ENCODE results near the gene GRIN2A.

The GRIN2A gene

DNA sequence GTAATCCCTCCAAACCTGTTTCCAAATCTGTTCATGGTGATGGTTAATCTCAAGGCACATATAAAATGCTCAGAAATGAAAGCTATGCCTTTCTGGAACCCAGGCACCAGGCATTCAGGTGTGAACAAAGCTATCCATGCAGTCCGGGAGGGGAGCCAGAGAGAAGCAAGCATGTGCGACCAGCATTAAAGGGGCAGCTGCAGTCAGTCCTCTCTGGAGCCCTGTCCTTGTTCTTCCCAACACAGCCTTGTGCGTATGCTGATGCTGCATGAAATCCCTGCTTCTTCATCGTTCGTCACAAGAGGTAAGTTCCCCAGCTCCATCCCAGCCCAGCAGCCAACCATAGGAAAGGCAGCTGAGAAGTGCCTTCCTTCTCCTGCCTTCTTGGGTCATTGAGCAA lies 148.7 kb downstream of the GRIN2A start:
- DNase-seq (ENCODE audit: low read depth in 2 of 2), result no peak

DNA sequence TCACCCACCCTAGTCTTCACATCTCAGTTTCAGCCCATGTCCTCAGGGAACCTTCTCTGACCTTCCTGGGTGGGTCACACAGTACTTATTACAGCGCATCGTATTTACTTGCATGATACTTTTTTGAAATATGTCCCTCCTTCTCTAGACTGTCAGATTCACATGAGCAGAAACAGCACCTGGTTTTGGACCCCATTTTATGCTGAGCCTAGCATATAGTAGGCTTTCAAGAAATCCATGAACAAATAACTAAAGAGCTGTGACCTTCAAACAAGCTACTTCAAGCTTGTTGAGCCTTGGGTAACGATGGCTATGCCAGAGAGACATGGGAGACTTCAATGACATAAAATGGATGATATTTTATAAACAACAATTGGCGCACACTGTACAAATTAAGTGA lies 150.3 kb downstream of the GRIN2A start:
- DNase-seq (ENCODE audit: low read depth in 2 of 2), result no peak

DNA sequence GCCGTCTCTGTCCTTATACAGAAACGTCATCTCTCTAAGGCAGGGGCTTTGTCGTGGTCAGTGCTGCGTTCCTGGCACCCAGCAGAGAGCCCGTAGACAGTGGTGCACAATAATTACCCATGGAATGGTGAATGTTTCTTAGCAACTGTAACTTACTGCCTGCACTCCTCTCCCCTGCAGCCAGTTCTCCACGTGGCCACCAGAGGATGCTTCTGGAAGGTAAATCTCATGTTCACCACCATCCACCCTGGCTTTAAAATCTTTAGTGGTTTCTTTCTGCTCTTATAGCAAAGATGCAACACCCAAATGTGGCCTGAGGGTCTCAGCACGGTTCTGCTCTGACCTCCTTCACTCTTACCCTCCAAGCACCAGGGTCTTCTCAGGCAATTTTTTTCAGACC lies 150.8 kb downstream of the GRIN2A start:
- DNase-seq (ENCODE audit: low read depth in 2 of 2), result no peak

DNA sequence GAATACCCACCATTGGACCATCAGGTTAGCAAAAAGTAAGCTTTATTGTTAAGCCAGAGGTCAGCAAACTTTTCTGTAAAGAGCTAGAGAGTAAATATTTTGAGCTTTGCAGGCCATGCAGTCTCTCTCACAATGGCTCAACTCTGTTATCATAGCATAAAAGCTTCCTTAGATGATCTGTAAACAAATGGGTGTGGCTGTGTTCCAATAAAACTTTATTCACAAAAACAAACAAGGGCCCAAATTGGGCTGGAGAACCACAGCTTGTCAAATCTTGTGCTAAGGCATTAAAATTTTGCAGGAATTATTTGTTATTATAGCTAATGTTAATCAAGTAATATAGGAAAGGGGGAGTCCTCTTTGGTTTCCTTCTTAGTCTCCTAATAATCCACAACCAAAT lies 153.6 kb downstream of the GRIN2A start:
- no peak for DNase-seq (ENCODE audit: low read depth in 2 of 2)

DNA sequence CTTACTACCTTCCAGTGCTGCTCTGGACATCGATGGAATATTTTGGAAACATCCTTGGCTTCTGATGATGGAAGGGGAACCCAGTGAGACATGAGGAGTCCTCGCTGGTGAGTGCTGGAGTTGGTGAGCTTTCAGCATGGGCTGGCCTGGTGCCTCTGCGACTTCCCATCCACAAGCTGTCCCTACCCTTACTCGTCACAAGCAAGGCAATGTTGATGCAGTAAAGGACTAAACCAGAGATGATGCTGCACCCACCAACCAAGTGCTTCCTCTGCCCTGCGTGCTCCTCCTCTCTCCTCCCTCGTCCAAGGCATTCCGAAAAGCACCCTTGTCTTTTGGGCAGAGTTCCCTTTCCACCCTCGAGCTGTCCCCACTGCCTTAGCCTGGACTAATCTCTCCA lies 154.7 kb downstream of the GRIN2A start:
- DNase-seq (ENCODE audit: low read depth in 2 of 2), result no peak

DNA sequence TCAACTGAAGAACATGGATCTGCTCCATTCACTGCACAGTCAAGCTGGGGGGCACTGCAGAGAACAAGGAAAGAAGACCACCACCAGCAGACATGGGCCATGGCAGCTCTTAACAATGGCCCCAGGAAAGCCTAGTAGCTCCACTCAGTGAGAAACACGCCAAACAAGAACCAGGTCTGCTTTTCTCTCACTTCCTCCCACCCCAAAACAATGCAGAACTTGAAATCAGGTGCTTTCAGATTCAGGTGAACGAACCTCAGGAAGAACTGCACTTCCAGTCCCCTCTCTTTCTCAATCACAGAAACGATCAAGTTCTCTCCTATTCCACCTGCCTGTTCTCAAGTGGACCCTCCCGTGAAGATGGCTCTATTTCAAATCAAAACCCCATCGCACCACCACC lies 155.6 kb downstream of the GRIN2A start:
- no peak for DNase-seq (ENCODE audit: low read depth in 2 of 2)

DNA sequence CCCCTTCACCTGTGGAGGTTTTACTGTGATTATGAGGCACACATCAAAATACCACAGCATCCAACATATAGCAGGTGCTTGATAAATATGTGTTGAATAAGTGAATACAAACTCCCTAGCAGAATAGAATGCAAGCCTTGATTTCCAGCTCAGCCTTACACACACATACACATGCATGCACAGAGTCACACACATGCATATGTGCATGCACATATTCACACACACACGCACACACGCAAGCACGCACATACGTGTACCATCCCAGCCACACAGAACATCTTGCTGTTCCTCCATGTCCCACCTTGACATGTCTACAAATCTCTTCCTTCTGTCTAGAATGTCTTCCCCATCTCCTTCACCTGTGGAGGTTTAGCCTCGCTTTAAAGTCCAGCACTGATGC lies 160.1 kb downstream of the GRIN2A start:
- DNase-seq (ENCODE audit: low read depth in 2 of 2), result no peak

DNA sequence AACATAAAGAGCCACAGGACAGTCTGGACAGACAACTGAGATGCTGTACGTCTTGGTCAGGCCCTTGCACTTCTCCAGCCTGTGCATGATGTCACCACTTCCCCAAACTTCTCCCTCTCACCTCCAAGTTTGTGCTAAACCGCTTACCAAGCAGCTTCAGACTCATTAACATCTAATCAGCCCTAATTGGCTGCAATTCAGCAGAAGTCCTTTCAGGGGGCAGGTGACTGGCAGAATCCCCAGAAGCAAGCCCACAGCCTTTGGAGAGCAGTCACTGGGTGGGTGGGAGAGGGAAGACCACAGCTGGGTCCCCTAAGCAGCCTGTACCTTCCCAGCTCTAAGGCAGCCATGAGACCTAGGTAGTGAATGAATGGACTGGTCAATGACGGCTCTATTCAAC lies 161.4 kb downstream of the GRIN2A start:
- no peak for DNase-seq (ENCODE audit: low read depth in 2 of 2)

DNA sequence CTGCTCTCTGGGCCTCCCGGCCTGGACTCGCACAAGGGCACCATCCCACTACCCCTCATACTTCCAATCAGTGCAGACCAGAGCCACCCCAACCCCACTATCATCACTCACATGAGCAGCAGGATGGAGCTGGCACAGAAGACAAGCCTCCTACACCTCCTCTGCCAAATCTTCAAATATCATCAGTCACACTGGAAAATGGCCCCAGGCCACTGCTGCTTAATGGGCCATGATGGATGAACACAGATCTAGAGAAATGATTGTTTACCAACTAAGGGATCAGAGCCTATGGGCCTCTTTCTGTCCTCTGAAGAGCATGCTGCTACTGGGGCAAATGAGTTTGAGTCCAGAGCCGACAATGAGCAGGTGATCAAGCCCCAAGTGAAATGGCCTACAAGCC lies 165.5 kb downstream of the GRIN2A start:
- DNase-seq (ENCODE audit: low read depth in 2 of 2), result no peak

DNA sequence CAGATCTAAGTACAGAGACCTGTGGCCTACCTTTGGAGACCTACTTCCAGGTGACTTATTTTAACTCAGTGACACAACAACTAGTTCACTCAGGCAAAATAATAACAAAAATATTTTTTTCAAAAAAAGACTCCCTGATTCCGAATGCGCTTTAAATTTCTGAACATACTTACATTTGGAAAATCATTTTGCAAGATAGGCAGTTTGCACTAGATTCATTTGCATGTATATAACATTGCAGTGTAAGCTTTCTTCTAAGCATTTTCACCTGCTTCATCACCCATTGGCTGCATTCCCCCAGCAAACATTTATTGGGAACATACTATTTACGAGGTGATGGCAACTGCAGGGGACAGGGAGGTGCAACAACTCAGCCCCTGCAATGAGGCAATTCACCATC lies 166.8 kb downstream of the GRIN2A start:
- no peak for DNase-seq (ENCODE audit: low read depth in 2 of 2)

DNA sequence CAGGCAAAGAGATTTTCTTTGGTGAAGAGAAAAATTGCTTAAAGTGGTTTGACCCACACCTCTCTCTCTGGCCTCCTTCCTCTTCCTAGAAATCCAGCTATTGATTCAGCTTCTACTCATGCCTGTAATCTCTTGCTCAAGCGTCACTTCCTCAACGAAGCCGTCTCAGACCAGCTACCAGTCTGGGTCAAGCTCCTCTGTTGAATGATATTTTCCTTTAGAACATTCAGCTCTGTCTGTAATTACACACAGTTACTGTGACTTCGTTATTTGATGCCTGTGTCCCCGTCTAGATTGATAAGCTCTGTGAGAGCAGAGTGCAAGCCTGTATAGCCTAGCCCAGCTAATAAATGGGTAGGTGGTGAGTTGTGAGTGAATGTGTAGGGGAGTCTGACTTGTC lies 168.5 kb downstream of the GRIN2A start:
- no peak for DNase-seq (ENCODE audit: low read depth in 2 of 2)

DNA sequence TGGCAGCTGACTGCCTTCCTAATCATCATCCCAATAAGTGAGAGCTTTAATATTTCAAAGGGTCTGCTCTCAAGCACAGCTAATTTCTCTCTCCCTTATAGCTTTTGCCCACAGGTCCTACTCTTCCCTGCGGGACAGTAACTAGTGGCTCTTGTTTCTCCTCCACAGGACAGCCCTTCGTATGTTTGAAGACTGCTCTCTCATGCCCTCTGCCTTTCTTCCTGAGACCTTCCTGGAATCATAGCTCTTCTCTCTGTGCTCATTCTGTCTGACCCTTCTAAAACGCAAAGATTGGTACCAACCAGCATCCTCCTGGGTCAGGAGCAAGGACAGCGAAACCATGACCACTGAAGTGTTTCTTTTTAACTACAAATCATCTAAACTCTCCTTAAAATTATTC lies 168.9 kb downstream of the GRIN2A start:
- DNase-seq (ENCODE audit: low read depth in 2 of 2), result no peak

DNA sequence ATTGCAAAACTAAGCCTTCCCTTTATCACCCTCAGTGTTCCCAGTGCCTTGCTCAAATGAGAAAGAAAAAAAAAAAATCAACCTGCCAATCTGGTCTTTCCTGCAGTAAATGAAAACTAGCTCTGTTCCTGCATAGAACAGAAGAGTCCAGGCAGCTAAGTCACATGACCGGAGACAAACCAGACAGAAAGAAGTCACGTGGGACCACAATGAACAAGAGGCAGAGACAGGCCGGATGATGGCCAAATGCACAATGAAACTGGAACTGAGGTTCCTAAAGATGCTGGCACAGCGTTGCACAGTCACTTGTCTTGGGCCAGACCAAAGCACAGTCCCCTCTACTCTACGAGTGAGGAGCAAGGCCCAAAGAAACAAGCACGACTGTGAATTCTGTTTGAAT lies 172.5 kb downstream of the GRIN2A start:
- no peak for DNase-seq (ENCODE audit: low read depth in 2 of 2)

DNA sequence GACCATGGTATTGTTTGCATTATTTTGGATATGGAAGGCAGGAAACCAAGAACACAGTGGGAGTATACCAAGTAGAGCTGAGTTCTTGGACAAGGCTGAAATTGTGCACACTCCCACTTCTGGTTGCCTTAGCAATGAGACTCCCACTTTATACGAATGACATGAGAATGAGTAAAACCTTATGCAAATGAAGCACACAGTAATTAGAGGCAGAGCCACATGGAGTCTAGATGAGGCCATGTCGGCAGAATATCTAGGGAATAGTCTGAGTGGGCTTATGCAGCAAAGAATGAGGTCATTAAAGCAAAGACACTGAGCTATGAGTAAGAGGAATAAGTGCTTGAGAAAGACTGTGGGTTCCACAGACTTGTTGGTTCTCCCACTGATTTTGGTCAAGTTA lies 178.7 kb downstream of the GRIN2A start:
- no peak for DNase-seq (ENCODE audit: low read depth in 2 of 2)

DNA sequence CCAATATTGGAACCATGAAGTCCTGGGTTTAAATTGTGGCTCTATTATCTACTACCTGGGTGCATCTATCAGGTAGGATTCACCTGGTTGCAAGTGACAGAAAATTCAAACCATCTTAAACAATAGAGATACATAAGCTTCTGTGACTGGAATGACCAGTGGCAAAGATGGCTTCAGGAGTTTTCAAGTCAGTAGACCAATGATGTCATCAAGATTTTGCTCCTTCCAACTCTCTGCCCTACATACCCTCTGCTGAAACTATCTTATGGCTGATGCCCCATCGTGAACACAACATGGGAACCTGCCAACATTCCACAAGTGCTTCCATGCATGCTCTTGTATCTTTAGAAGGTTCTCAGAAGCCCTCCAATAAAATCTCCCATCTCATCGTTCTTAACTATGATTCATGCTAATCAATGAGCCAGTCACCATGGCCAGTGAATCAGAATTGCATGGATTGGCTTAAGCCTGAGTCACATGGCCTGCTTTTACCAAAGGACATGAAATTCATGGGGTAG lies 180.9 kb downstream of the GRIN2A start:
- DNase-seq (ENCODE audit: low read depth in 2 of 2), result no peak

DNA sequence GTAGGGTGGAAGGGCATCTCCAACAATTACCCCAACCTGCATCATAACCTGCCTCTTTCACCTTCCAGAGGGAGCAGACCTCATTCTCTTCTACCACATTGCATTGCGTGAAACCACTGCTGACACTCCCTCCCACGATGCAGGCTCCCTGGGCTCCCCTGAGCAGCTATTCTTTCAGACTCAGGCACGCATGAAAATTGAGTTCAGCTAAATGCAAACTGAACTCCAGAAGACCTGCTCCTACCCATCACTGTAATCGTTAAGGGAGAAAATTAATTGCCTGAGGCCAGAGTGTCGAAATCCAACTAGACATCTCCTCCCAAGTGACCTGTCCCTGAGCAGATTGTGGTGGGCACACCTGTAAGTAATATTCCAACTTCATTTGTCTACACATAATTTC lies 186.0 kb downstream of the GRIN2A start:
- no peak for DNase-seq (ENCODE audit: low read depth in 2 of 2)

DNA sequence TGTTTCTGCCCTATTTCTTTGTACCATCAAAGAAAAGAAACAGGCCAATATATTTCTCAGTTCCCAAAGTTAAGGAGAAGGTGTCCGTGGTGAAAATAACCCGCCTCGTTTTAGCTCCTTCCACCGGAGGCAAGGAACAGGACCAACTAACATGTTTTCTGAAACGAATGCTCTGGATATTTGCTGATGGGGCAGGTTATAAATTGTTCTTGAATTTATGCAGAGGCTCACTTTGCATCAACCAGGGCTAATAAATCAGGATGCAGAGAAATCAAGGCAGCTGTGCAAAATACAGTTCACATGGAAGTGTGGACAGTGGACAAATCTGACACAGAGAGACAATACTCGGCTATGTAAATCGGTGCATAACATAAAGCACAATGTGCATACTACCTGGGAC lies 189.8 kb downstream of the GRIN2A start:
- no peak for DNase-seq (ENCODE audit: low read depth in 2 of 2)

DNA sequence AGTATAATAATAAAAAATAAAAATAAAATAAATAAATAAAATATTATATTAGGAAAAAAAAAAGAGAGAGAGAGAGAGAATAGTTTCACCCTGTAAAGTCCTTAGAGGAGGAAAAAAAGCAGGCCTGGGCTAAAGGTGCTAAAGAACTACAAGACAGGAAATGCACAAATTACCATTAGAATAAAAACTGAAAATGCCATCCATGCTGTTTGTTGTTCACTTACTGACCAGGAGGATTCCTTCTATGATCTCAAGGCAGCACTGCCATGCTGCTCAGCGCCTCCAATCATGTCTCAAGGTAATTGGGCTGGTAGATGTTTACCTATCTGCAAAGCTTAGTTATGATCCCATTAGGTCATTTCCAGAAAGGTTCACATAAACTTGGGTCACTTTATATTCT lies 201.2 kb downstream of the GRIN2A start:
- DNase-seq (ENCODE audit: low read depth in 2 of 2), result no peak

DNA sequence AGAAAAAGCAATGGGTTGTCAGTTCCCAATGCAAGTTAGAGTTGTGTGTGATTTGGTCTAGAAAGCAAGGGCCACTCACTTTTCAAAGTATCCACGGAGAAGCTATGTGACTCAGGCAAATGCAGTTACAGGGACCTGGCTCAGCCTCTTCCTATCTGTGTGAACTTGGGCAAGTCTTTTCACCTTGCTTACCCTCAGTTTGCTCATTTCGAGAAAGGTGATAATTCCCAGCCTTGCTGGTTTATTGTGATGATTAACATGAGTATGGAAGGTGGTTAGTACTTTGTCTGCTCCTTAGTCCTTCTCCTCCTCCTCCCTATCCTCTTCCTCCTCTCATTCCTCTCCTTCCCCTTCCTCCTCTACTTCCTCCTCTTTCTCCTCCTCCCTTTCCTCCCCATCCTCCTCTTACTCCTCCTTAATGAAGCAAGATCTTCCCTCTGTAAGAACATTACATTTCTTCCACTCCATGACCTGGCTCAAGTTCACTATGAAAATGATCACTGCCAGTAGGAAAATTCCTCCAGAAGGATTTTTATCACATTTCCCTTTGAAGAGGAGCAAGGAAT lies 204.0 kb downstream of the GRIN2A start:
- DNase-seq (ENCODE audit: low read depth in 2 of 2), result no peak

DNA sequence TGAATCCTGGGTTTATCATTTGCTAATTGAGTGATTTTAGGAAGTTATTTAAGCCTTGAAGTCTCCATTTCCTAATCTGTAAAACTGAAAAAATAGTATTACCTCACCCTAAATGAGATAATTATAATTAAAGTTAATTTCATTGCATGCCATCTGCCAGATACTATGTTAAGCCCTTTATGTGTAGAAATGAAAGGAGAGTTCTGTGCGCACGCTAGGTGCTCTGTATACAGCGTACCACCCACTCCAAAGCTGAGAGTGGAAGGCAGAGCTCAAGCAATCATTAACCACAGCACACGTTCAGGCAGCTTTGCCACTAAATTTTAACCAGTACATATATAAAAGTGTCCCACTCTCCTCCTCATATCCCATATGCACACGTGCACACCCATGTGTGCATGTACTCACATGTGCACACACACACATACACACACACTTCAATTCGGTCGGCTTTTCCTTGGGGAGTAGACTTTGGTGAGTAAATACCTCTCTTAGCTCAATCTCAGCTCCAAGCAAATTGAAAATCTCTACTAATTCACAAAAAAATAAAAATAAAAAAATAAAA lies 204.8 kb downstream of the GRIN2A start:
- no peak for DNase-seq (ENCODE audit: low read depth in 2 of 2)

DNA sequence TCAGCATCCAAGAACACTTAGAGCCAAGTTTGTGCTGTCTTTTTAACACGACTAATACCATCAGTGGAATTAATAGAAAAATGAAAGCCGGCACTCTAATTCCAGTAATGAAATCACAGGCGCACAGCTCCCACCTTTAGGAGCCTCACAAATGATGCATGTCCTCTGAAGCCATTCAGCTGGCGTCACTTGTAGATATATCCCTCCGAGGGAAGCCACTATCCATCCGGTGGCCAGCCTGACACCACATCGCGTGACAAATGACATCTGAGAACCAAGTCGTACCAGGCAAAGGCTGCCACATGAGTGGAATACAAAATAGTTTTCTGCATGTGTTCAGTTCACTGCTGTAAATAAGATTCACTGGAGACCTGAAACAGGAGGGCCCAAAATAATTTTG lies 205.6 kb downstream of the GRIN2A start:
- no peak for DNase-seq (ENCODE audit: low read depth in 2 of 2)

DNA sequence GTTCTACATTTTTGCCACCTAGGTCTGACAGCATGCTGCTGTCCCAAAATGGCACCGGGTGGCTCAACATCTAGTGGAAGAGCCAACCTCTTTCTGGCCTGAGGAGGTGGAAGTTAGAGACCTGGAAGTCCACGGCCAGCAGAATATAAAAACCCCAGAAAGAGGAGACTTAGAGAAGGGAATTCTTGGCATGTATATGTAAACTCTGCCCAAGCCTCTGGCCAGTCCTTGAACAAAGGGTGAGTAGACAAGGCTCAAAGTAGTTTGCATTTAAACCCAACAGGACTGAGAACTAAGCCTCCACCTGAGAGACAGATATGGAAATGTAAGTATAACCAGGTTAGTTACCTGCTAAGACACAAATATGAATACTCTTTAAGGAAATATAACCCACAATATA lies 210.3 kb downstream of the GRIN2A start:
- DNase-seq (ENCODE audit: low read depth in 2 of 2), result no peak

DNA sequence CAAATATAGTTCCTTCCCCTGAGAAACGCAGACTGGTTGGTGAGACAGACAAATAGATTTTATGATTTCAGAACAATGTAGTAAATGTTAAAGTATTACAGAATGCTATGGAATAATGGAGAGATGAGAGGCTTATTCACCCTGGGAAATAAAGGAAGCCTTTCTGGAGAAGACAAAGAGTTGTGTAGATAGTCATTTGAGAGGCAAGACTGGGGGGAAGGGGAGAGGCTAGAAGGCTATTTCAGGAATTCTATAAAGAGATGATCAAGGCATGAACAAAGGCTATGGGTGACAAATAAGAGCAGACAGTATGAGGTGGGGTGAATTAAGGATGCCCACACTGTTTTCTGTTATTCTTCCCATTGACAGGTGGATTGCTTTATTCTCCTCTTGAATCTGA lies 211.4 kb downstream of the GRIN2A start:
- DNase-seq (ENCODE audit: low read depth in 2 of 2), result no peak

DNA sequence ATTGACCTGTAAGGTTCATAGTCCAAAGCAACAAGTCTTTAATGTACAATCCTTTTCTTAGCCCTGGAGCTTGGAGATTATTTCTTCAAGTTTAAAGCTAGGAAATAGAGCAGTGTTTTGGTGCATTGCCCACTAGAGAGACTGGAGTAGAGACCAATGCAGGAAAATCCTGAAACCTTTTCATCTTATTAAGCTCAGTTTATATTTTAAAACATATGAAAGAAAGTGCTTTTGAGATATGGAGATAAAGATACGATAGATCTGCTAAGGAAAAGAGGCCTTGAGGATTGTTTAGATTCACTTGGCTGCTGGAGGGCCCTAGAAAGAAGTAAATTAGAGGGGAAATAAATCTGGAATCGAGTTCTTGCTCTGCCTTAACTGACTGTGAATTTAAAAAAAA lies 212.0 kb downstream of the GRIN2A start:
- DNase-seq (ENCODE audit: low read depth in 2 of 2), result no peak
